ENCODE data around the gene ARSD.
"Not testable (repeated sequence)": the region's sequence is repeated elsewhere in the genome, so short reads cannot be mapped to it uniquely, and the experiment has no call there.

Gene ARSD, protein sequence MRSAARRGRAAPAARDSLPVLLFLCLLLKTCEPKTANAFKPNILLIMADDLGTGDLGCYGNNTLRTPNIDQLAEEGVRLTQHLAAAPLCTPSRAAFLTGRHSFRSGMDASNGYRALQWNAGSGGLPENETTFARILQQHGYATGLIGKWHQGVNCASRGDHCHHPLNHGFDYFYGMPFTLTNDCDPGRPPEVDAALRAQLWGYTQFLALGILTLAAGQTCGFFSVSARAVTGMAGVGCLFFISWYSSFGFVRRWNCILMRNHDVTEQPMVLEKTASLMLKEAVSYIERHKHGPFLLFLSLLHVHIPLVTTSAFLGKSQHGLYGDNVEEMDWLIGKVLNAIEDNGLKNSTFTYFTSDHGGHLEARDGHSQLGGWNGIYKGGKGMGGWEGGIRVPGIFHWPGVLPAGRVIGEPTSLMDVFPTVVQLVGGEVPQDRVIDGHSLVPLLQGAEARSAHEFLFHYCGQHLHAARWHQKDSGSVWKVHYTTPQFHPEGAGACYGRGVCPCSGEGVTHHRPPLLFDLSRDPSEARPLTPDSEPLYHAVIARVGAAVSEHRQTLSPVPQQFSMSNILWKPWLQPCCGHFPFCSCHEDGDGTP

DNA sequence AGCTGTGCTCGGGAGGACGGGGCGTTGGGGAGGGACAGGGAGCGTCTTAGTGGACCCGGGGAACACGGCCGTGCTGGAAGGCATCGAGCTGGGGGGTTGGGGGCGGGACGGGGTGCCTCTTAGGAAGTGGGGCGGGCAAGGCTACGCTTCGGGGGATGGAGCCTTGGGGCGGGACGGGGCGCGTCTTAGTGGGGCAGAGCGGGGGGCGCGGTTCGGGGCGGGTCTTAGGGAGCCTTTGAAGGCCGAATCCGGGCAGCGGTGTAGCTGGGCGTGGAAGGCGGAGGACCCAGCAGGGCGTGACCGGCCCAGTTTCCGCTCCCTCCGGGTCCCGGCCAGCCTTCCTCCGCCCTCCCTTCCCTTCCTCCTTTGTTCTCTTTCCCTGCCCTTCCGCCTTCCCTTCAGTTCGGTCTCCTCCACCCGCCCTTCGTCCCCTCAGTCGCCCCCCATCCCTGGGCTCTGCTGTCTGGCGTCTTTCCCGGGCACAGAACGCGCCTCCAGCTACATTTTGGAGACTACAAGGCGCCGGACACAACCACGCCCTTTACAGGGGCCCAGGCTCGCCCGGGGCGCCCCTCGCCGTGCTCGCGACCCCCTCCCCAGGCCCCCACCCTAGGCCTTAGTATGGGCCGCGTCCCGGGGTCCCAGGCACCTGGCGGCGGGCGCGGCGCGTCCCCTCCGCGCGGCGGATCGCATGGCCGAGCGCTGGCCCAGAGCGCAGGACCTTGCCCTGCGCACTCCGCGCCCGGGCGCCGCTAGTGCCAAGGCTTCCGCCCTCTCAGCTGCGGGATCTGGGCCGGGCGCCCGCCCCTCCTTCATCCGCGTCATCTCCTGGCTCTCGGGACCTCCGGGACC, at the start of gene ARSD:
ARSD (minus strand) TSS at position 757 of the 852 bp plus-strand sequence; CDS start at position 693, 64 bp downstream.
- DNase-seq (ENCODE audit: low spot score), result no peak

DNA sequence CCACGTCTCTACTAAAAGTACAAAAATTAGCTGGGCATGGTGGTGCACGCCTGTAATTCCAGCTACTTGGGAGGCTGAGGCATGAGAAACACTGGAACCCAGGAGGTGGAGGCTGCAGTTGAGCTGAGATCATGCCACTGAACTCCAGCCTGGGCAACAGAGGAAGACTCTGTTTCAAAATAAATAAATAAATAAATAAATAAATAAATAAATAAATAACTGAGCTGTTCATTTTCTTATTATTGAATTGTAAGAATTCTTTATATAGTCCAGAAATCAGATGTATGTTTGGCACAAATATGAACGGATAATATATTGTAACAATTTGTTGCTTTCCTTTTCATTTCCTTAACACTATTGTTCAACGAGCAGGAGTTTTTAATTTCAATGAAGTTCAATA, 49.5 kb upstream of the ARSD start:
- DNase-seq (ENCODE audit: low spot score), result not testable (repeated sequence)

DNA sequence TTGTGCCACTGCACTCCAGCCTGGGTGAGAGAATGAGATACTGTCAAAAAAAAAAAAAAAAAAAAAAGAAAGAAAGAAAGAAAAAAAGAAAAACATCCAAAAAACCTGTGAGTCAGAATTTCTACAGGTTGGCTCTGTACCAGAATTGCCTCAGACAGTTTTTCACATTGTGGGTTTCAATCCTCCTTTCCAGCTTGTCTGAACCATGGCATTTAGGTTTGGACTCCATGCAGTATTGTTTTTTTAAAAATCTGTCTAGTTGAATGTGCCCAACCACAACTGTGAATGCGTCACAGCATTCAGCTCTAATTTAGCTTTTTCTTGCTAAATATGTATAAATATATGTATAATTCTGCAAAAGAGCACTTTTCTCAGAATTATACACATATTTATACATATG, 45.8 kb upstream of the ARSD start:
- DNase-seq (ENCODE audit: low spot score), result no peak

DNA sequence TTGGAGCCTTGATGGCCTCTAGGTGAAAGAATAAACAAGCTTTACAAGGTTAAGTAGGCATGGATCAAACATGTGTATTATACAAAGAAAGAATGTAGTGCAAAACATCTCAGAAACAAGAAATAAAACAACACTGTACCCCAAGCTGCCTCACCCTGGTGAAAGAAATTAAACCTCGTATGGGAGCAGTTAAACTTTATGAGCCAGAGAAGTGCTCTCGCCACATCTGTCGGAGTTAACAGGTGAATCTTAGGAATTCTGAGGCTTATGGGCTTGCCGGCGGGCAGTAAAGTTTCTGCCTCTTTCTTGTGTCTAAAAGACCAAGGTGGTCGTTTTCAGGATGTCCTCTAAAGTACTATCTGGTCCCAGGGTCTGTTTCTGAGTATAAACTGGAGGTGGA, 43.3 kb upstream of the ARSD start:
- DNase-seq (ENCODE audit: low spot score), result no peak

DNA sequence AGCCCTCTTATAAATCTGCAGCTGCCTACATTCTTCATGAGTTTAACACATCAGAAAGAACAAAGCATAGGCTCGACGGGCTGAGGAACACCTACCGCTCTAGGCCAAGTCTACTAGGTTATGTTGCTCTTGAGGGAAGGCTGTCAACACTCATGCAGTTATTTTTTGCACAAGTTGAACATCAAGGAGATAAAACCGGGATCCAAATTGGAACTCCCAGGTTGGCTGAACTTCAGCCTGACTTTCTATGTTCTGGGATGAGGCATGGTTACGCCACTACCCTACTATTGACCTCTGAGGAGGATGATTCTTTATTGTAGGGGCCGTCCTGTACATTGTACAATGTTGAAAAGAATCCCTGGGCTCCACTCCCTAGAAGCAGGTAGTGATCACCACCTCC, 39.9 kb upstream of the ARSD start:
- no peak for DNase-seq (ENCODE audit: low spot score)

DNA sequence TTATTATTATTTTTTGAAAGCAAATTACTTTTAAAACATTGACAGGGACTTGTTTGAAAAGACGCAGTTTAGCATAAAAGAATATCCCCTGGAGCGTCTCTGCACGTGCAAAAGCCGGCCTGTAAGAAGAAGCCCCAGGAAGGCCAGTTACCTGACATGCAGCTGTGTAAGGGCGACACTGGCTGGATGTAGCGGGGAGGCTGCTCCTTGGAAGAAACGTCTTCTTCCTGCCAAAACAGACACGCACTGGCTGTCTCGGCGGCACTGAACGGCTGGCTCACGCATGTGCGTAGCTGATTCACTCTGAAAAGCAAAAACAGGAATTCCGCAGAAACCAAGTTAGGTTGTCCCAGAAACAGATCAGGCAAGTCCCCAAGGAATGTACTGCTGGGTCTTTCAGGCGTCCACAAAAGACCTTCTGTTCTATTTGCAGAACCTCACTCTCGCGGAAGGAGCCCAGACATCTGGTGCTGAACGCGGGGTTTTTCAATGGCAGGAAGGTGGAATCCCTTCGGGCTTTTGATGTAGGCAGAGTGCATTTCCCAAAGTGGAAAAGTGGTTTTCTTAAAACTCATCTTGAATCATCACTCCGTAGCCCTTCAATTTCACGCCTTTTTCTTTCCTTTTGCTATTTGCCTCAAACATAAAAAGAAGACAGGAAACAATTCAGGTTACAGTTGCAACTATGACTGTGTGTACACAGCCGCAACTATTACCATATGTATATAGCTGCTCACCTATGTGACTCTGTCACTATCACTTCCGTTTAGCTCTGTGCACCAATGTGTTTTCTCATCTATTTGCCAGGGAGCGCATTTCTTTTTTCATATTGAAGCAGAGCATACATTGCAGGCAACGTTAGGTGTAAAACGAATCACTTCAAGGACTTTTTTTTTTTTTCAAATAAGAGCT, 39.1 kb upstream of the ARSD start:
- DNase-seq (ENCODE audit: low spot score), result no peak

DNA sequence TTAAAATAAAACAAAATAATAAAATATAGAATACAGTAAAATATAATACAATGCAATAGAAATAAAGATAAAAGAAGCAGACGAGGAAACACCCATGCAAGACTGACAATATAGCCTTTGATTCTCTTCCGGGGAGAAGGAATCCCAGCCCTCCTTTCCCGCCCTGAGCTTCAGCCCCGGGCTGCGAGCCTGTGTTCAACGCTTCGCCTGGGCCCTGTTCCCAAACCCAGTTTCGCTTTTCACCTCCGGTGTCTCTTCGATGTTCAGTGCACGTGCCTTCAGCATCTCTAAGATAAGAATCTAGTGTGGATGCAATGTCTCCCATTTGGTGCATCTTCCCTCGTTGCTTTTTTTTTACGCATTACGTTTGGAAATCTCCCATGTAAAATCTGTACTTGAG, 38.4 kb upstream of the ARSD start:
- no peak for DNase-seq (ENCODE audit: low spot score)

DNA sequence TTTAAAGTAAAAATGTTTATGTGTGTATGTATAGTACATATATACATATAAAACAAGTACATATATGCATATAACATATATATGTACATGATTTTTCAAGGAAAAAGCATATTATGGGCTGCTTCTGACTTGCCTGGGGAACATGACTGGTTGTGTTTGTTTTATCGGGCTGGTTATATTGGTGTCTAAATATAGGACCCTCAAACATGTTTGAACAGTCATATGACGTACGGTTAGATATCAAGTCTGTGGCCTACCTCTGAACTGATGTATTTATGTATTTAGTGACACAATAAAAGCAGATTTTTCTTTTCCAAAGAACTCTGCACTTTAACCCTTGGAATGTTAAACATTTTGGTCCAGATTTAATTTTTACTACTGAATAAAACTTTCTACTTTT, 37.9 kb upstream of the ARSD start:
- DNase-seq (ENCODE audit: low spot score), result no peak

DNA sequence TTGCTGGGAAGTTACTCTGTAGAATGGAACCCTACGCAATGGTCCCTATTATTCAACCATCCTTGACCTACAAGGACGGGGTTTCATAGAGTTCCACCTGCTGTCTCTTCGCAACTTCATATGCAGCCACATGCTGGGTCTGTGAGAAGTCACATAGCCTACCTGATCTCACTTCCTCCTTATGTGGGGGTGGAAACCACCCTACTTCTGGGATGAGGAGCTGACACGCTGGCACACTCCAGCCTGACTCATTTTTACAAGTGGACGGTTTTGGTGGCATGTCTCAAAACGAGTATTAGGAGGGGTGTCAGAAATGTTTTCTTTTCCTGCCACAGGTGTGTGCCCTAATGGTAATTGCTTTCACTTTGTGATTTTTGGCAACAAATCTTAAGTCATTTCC, 36.8 kb upstream of the ARSD start:
- DNase-seq (ENCODE audit: low spot score), result no peak

DNA sequence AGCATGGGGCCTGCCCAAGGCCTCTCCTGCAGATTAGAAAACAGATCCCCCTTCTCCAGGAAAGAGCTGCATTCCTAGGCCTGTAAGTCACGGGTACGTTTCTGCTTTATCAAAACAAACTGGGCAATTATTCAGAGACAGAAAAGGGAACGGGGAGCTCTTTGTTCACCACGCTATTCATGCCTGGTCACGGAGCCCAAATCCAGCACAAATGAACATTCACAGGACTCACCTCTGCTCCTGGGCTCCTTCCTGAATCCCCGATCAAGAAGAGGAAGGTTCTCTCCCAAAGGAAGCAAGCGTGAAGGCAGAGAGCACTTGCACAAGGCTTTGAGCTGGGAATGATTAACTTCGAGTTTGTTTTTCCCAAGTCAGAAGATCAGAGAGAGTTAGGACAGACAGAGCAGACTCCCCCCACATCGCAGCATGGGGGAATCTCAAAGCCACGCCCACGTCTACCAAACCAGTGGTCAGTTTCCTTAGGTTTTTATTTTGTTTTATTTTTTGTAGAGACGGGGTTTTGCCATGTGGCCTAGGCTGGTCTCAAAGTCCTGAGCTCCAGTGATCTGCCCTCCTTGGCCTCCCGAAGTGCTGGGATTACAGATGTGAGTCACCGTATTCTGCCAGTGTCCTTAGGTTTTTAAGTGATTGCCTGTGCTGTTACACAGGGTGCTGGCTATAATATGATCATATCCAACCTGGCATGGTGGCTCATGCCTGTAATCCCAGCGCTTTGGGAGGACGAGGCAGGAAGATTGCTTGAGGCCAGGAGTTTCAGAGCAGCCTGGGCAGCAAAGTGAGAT, 35.1 kb upstream of the ARSD start:
- not testable (repeated sequence) for DNase-seq (ENCODE audit: low spot score)

DNA sequence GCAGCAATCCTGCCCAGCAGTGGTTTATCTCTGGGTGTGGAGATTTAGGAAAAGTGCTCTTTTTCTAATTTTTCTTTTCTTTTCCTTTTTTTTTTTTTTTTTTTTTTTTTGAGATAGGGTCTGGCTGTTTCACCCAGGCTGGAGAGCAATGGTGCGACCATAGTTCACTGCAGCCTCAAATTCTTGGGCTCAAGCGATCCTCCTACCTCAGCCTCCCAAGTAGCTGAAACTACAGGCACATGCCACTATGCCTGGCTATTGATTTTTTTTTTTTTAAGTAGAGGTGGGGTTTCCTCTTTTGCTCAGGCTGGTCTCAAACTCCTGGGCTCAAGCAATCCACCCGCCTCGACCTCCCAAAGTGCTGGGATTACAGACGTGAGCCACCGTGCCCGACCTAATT, 34.3 kb upstream of the ARSD start:
- not testable (repeated sequence) for DNase-seq (ENCODE audit: low spot score)

DNA sequence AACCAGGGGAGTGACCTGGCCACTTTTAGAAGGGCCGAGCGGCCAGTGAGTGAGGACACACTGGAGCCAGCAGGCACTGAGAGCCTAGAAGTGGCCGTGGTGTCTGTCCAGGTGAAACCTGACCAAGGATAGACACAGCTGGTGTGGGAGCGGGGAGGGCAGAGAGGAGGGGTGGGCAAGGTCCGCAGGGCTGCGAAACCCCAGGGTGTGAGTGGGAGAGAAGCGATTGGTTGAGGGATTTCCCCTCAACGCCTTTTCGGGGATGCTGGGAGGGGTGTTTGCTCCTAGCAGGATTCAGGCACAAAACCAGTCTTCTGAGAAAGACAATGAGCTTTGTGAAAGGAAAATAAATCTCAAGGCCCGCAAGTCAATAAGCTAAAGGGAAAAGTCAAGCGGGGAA, 33.2 kb upstream of the ARSD start:
- no peak for DNase-seq (ENCODE audit: low spot score)

DNA sequence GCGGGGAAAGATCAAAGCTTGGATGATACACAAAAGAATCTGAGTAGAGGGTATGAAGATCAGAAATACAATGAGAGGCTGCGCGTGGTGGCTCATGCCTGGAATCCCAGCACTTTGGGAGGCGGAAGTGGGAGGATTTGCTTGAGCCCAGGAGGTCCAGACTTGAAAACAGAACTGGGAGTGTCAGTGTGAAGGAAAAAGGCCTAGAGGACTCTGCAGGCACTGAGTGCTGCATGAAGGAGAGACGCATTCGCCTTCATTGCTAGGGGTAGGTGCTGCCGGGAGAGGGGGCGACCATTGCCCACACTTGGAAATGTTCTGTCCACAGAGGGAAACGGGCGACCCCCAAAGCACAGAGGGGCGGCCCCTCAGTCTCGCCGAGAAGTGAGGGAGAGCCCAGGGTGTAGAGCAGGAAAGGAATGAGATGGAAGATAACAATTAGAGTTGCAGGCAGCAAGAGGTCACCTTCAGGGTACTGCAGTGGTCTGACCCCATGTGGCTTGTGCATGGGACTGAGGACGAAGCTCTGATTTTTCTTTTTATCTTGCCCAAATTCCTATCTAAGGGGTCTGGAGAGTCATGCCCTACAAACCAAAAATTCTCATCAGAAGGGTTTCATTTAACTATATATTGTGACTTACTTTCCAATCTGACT, 31.8 kb upstream of the ARSD start:
- no peak for DNase-seq (ENCODE audit: low spot score)

DNA sequence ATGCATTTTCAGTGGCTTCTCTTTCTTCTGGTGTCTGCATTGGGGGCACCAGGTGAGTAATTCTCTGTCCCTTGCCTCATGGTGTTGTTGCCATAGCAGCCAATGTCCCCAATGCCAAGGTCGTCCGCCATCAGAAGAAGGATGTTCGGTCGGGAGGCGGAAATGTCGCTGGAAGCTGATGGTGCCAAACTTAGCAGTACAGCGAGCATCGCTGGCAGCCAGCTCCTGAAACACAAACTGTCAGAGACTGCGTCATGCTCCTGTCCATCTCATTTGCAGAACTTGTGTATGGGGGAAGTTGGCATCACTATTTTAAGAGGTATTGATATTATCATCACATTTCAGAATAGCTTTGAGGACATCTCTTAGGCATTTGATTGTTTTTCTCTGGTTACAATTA, 29.1 kb upstream of the ARSD start:
- DNase-seq (ENCODE audit: low spot score), result no peak

DNA sequence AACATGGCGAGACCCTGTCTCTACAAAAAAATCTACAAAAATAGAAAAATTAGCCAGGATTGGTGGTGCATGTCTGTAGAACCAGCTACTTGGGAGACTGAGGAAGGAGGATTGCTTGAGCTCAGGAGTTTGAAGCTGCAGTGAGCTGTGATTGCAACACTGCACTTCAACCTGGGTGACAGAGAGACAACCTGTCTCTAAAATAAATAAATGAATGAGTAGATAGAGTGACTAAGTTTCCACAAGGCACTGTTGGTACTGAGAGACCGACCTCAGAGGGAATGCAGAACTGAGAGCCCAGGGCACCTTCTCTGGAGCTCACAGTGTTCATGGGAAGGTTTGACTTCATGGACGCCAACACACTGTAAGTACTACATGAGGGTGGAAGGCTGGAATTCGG, 26.7 kb upstream of the ARSD start:
- DNase-seq (ENCODE audit: low spot score), result no peak

DNA sequence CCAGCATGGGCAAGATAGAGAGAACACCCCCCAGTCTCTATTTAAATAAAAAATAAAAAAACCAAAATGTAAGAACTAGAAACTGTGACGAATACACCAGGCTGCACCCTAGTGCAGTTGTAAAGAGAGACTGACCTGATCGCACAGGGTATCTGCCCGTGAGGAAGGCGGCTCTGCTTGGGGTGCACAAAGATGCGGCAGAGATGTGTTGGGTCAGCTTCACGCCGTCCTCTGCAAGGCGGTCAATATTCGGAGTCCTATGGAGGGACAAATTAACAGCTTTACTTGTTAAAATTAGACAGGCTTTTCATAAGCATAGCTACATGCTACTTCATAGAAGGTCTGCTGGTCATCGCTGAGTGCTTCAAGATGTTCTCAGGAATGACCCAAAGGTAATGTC, 26.1 kb upstream of the ARSD start:
- no peak for DNase-seq (ENCODE audit: low spot score)

DNA sequence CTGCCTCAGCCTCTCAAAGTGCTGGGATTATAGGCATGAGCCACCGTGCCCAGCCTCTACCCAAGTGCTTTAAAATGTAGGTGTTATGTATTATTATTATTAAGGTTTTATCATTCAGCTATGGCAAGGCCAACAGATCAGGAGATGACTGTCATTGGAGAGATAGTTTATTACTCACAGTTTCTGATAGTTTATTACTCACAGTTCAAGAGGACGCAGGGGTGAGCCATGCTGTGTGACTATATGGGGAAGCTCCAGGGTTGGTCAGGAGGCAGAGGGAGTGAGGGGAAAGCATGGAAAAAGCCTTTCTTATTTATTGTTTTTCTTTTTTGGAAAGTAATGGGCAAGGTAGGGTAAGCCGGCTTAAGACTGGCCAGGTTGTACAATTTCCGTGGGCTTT, 25.4 kb upstream of the ARSD start:
- DNase-seq (ENCODE audit: low spot score), result no peak

DNA sequence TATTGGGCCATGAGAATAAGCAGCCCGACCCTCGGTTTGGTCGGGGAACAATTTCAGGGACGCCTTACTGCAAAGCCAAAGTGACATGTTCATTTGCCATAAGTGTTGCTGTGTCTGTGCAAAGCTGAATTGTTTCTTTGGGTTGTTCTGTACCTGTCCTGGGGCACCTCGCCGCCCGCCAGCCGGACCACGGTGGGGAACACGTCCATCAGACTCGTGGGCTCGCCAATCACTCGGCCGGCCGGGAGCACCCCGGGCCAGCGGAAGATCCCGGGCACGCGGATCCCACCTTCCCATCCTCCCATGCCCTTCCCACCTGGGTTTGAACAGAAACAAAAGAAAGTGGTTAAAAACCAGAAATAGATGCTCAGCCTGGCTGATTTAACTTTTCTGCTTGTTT, 8.8 kb upstream of the ARSD start:
- DNase-seq (ENCODE audit: low spot score), result not testable (repeated sequence)

DNA sequence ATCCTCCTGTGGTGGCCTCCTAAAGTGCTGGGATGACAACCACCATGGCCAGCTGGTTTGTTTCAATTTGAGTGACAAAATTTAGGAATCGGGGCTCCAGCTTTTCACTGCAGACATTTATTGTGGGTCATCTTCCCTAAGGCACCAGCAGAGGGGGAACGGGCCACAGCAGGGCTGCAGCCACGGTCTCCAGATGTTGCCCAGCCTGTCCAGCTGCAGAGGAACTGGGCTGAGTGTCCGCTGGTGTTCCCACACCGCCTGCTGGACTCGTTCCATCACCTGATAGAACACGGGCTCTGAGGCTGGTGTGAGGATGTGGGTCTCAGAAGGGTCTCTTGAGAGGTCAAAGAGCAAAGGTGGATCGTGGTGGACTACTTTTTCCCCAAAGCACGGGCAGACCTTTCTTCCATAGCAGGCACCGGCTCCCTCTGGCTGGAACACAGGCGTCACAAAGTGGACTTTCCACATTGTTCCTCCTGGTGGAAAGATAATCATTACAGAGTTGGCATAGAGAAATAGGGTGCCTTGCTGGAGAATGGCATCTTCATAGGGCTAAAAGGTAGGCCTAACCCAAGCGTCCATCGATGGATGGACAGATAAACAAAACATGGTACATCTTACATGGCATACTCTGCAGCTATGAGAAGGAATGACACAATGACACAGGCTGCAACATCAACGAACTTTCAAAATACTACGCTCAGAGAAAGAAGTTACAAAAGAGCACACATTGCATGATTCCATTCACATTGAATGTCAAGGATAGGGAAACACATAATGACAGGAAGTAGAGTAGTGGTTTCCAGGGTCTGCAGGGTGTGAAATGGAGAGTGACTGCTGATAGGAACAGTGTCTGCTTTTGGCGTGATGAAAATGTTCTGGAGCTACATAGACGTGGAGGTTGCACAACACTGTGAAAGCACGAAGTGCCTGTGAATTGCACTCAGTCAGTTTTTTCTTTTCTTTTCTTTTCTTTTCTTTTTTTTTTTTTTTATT, 5.9 kb upstream of the ARSD start:
- no peak for DNase-seq (ENCODE audit: low spot score)
